Measurements from ENCODE around the gene PLCD3.

- TF ChIP-seq CTCF (IDR thresholded peaks at IDR 0.05) (no peak), POLR2AphosphoS5 (IDR thresholded peaks at IDR 0.05; ENCODE audit: insufficient read depth in 1 of 2, low read depth in 1 of 2) (no peak), POLR2A (IDR thresholded peaks at IDR 0.05) (no peak)
Measured at GRCh38 chr17:45077643-45078042, 54.7 kb downstream of the PLCD3 start.
